HepG2 (cell line): Measurements from ENCODE around the gene LENEP. TPM values are rescaled to one million over a fixed set of nuclear protein-coding genes. Genes with fewer than 3 reads are reported as not detected.
A peak's percentile ranks its signal among the peaks of the same experiment; 100 is the strongest.

Experiments used
- EP300 ChIP-seq, 3 experiments: sonication (generic) in 1 of 3; formaldehyde crosslinking in 1 of 3; IDR thresholded peaks; 2 replicates each; pipeline versions ENCODE4 v1.5.1 to v1.6.1; 2011 to 2020; ENCODE audit warnings: low read depth in 2 of 3, low read length in 2 of 3, borderline replicate concordance in 1 of 3, improper control_type of control experiment in 1 of 3, mild to moderate bottlenecking in 1 of 3, missing genetic modification reagents in 1 of 3, moderate library complexity in 1 of 3
- ERF ChIP-seq: IDR thresholded peaks from 2 replicates; pipeline ENCODE4 v1.6.1; 2018; ENCODE audit warnings: missing biosample characterization, missing genetic modification reagents
- FOXA1 ChIP-seq, 2 experiments: fragments of 450-650 bp in 1 of 2; sonication (generic) in 1 of 2; formaldehyde crosslinking in 1 of 2; IDR thresholded peaks; 2 replicates each; pipeline versions ENCODE4 v1.4.0 to v1.6.1; 2016 to 2020; ENCODE audit warnings: missing genetic modification reagents in 1 of 2
- FOXK1 ChIP-seq: sonication (generic); formaldehyde crosslinking; IDR thresholded peaks from 2 replicates; pipeline ENCODE4 v1.4.0; 2020; ENCODE audit warnings: low read depth, missing genetic modification reagents, borderline replicate concordance
- GABPB1 ChIP-seq: IDR thresholded peaks from 2 replicates; pipeline ENCODE4 v1.6.1; 2016; ENCODE audit warnings: mild to moderate bottlenecking, missing genetic modification reagents, moderate library complexity, missing compliant biosample characterization
- HDAC1 ChIP-seq: sonication (generic); formaldehyde crosslinking; IDR thresholded peaks from 2 replicates; pipeline ENCODE4 v1.5.1; 2020; ENCODE audit warnings: mild to moderate bottlenecking, missing genetic modification reagents
- MED1 ChIP-seq: sonication (generic); formaldehyde crosslinking; IDR thresholded peaks from 2 replicates; pipeline ENCODE4 v1.4.0; 2020; ENCODE audit warnings: missing genetic modification reagents
- MXI1 ChIP-seq: IDR thresholded peaks from 3 replicates; pipeline ENCODE4 v1.6.1; 2012; ENCODE audit warnings: low read depth, low read length, inconsistent platforms, borderline replicate concordance
- PHF5A ChIP-seq: IDR thresholded peaks from one replicate; pipeline ENCODE4 v1.6.1; 2018; ENCODE audit warnings: low read depth, missing genetic modification reagents; ENCODE audit not compliant: unreplicated experiment
- RFX3 ChIP-seq: IDR thresholded peaks from 2 replicates; pipeline ENCODE4 v1.6.1; 2016; ENCODE audit warnings: missing biosample characterization, missing genetic modification reagents
- RFXANK ChIP-seq: IDR thresholded peaks from 2 replicates; pipeline ENCODE4 v1.6.1; 2016
- SRF ChIP-seq: IDR thresholded peaks from 2 replicates; pipeline ENCODE4 v1.6.1; 2011; ENCODE audit warnings: mild to moderate bottlenecking, low read depth, low read length, moderate library complexity
- ZFP37 ChIP-seq: sonication (generic); formaldehyde crosslinking; IDR thresholded peaks from 2 replicates; pipeline ENCODE4 v1.4.0; 2020; ENCODE audit warnings: missing genetic modification reagents, borderline replicate concordance
- ZNF205 ChIP-seq: IDR thresholded peaks from 2 replicates; pipeline ENCODE4 v1.6.1; 2018; ENCODE audit warnings: missing biosample characterization, missing genetic modification reagents
- ZNF3 ChIP-seq: IDR thresholded peaks from 2 replicates; pipeline ENCODE4 v1.7.0; 2017; ENCODE audit warnings: inconsistent platforms
- polyA plus RNA-seq, 8 experiments: library from polyadenylated mRNA; depleted of rRNA in 3 of 8; stranded (reverse) in 7 of 8; unstranded in 1 of 8; fragments of >200 nt; fragmentation: Illumina TruSeq in 4 of 8; extraction: Trizol in 4 of 8; gene quantifications; 2 replicates each; pipeline versions ENCODE4 v1.2.1 to v1.2.3, GENCODE V29; 2011 to 2016; ENCODE audit warnings: low read depth in 4 of 8, missing spikeins in 1 of 8, mixed read lengths in 1 of 8; ENCODE audit not compliant: insufficient read depth in 1 of 8
- total RNA-seq, 5 experiments: library from RNA; depleted of rRNA; stranded (reverse); fragments of >200 nt; fragmentation: Illumina TruSeq; extraction: Trizol; gene quantifications; 2 replicates each; pipeline ENCODE4 v1.2.3, GENCODE V29; 2016; ENCODE audit warnings: low read depth in 1 of 5
- TF ChIP-seq, protein P1 (sequence below), 2 experiments: fragments of 450-650 bp in 1 of 2; sonication (generic) in 1 of 2; formaldehyde crosslinking in 1 of 2; IDR thresholded peaks; 2 replicates each; pipeline versions ENCODE4 v1.6.1 to v1.8.0; 2016 to 2022; ENCODE audit warnings: antibody characterized with exemption in 1 of 2, mild to moderate bottlenecking in 1 of 2, missing genetic modification reagents in 1 of 2
- TF ChIP-seq, protein P2 (sequence below): sonication (generic); formaldehyde crosslinking; IDR thresholded peaks from 2 replicates; pipeline ENCODE4 v1.8.0; 2022; ENCODE audit warnings: mild to moderate bottlenecking, missing genetic modification reagents; ENCODE audit not compliant: insufficient replicate concordance

The LENEP gene
- total and polyA plus RNA-seq, 2 of the 13 experiments (the other 11 are each of a cell fraction or from before 2014, with no cell fraction given) = 0.29 TPM; not detected in 1

DNA sequence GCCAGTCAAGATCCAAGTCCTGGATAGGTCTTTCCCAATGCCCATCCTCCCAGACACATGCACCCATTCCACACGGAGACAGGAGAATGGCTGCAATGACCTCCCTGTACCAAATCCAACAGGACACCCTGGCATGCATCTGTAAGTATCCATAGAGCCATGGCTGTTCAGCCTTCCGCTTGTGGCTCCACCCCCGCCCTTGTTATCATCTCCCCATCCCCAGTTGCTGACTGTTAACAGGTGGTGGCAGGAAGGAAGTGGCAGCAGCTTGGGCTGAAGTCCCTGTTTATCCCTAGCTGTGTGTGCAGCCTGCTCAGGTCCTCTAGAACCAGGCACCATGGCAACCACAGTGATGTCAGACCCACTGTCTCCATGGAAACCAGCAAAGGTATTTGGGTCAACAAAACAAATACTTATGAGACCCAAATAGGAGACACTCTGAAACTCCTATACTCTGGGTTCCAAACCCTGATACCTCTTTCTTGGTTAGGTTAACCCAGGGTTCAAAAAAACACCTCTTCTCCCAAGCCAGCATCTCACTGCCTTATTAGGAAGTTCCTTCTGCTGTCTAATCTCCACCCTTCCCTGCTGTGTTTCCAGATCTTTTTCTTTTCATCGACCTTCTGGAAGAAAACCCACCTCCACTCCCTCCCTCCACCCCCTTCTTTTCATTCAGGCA, 38.2 kb upstream of the LENEP start (continued):
- TF ChIP-seq, protein P1, sequence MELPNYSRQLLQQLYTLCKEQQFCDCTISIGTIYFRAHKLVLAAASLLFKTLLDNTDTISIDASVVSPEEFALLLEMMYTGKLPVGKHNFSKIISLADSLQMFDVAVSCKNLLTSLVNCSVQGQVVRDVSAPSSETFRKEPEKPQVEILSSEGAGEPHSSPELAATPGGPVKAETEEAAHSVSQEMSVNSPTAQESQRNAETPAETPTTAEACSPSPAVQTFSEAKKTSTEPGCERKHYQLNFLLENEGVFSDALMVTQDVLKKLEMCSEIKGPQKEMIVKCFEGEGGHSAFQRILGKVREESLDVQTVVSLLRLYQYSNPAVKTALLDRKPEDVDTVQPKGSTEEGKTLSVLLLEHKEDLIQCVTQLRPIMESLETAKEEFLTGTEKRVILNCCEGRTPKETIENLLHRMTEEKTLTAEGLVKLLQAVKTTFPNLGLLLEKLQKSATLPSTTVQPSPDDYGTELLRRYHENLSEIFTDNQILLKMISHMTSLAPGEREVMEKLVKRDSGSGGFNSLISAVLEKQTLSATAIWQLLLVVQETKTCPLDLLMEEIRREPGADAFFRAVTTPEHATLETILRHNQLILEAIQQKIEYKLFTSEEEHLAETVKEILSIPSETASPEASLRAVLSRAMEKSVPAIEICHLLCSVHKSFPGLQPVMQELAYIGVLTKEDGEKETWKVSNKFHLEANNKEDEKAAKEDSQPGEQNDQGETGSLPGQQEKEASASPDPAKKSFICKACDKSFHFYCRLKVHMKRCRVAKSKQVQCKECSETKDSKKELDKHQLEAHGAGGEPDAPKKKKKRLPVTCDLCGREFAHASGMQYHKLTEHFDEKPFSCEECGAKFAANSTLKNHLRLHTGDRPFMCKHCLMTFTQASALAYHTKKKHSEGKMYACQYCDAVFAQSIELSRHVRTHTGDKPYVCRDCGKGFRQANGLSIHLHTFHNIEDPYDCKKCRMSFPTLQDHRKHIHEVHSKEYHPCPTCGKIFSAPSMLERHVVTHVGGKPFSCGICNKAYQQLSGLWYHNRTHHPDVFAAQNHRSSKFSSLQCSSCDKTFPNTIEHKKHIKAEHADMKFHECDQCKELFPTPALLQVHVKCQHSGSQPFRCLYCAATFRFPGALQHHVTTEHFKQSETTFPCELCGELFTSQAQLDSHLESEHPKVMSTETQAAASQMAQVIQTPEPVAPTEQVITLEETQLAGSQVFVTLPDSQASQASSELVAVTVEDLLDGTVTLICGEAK (IDR thresholded peaks at IDR 0.05) = no peak
- TF ChIP-seq, protein P1 (CRISPR knock-in tag; IDR thresholded peaks at IDR 0.05) = no peak
- peak; percentile 76; the same call in 2 of the 3 replicates for TF ChIP-seq MXI1
- TF ChIP-seq FOXK1 (CRISPR knock-in tag) = 0 out of 2 replicates have a peak, but pooled peaks have one; percentile 19
- TF ChIP-seq SRF = peak; percentile 71; the same call in 1 of the 2 replicates
- no peak for TF ChIP-seq ZNF205
- TF ChIP-seq ZNF3 (CRISPR knock-in tag) = no peak
- peak; percentile 84 for TF ChIP-seq RFX3 (CRISPR knock-in tag)
- TF ChIP-seq ZFP37 (CRISPR knock-in tag) = no peak
- TF ChIP-seq ERF (CRISPR knock-in tag) = 0 out of 2 replicates have a peak, but pooled peaks have one; percentile 34
- no peak for TF ChIP-seq RFXANK (CRISPR knock-in tag)
- peak; percentile 34; the same call in 1 of the 2 replicates for TF ChIP-seq MED1 (CRISPR knock-in tag)
- peak; percentile 58 for TF ChIP-seq HDAC1 (CRISPR knock-in tag)
- peak; percentile 22 for TF ChIP-seq PHF5A
- TF ChIP-seq FOXA1 (IDR thresholded peaks at IDR 0.05) = no peak
- TF ChIP-seq FOXA1 (CRISPR knock-in tag; IDR thresholded peaks at IDR 0.05) = peak; percentile 24; the same call in 1 of the 2 replicates
- no peak for TF ChIP-seq EP300 (IDR thresholded peaks at IDR 0.05; ENCODE audit: low read depth in 2 of 2, low read length in 2 of 2)
- TF ChIP-seq EP300 (CRISPR knock-in tag; IDR thresholded peaks at IDR 0.05; ENCODE audit: borderline replicate concordance) = no peak
- TF ChIP-seq, protein P2, sequence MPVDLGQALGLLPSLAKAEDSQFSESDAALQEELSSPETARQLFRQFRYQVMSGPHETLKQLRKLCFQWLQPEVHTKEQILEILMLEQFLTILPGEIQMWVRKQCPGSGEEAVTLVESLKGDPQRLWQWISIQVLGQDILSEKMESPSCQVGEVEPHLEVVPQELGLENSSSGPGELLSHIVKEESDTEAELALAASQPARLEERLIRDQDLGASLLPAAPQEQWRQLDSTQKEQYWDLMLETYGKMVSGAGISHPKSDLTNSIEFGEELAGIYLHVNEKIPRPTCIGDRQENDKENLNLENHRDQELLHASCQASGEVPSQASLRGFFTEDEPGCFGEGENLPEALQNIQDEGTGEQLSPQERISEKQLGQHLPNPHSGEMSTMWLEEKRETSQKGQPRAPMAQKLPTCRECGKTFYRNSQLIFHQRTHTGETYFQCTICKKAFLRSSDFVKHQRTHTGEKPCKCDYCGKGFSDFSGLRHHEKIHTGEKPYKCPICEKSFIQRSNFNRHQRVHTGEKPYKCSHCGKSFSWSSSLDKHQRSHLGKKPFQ (CRISPR knock-in tag) = peak; percentile 35
- peak; percentile 42; the same call in 1 of the 2 replicates for TF ChIP-seq GABPB1 (CRISPR knock-in tag)
